Suprapubic skin (tissue), 3 donors: ENCODE data around the gene ACAA2.

Experiments used
- EP300 ChIP-seq: sonication (generic); formaldehyde crosslinking; IDR thresholded peaks from one replicate; pipeline ENCODE4 v1.6.1; 2017; ENCODE audit warnings: antibody characterized with exemption
- POLR2A ChIP-seq, 2 donors: fragments of 450-650 bp; IDR thresholded peaks; one replicate each; pipeline ENCODE4 v1.6.1; 2017; ENCODE audit warnings: antibody characterized with exemption in 2 of 2, mild to moderate bottlenecking in 2 of 2, moderate library complexity in 2 of 2
- TF ChIP-seq, protein P1 (sequence below), 2 donors: fragments of 200-600 bp in 1 of 2; fragments of 450-650 bp in 1 of 2; sonication (generic) in 1 of 2; IDR thresholded peaks; one replicate each; pipeline ENCODE4 v1.5.1; 2016 to 2019; ENCODE audit warnings: antibody characterized with exemption in 2 of 2, mild to moderate bottlenecking in 1 of 2, moderate library complexity in 1 of 2

DNA sequence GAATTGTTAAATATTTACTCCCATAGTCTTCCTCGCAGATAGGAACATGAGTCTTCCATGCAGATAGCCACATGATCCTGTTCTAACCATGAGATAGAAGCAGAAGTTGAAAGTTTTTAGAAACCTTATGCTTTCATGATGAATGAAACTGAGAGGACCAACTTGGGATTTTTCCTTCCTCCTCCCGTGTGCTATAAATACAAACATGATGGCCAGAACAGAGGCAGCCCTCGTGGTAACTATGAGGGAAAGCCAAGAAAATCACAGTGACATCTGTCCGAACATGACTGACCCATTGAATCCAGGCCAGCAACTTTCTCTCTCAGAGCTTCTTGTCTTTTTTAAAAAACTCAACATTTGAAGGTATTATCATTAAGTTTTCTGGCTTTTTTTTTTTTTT lies 78.5 kb downstream of the ACAA2 start:
- TF ChIP-seq POLR2A (IDR thresholded peaks at IDR 0.05), result no peak
- TF ChIP-seq, protein P1, sequence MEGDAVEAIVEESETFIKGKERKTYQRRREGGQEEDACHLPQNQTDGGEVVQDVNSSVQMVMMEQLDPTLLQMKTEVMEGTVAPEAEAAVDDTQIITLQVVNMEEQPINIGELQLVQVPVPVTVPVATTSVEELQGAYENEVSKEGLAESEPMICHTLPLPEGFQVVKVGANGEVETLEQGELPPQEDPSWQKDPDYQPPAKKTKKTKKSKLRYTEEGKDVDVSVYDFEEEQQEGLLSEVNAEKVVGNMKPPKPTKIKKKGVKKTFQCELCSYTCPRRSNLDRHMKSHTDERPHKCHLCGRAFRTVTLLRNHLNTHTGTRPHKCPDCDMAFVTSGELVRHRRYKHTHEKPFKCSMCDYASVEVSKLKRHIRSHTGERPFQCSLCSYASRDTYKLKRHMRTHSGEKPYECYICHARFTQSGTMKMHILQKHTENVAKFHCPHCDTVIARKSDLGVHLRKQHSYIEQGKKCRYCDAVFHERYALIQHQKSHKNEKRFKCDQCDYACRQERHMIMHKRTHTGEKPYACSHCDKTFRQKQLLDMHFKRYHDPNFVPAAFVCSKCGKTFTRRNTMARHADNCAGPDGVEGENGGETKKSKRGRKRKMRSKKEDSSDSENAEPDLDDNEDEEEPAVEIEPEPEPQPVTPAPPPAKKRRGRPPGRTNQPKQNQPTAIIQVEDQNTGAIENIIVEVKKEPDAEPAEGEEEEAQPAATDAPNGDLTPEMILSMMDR (IDR thresholded peaks at IDR 0.05), result no peak
- TF ChIP-seq EP300, result no peak
